Measurements from ENCODE around the gene ZNF225. TPM values are rescaled to one million over a fixed set of nuclear protein-coding genes. Genes with fewer than 3 reads are reported as not detected.

The ZNF225 gene
- total RNA-seq: 12.5 TPM

DNA sequence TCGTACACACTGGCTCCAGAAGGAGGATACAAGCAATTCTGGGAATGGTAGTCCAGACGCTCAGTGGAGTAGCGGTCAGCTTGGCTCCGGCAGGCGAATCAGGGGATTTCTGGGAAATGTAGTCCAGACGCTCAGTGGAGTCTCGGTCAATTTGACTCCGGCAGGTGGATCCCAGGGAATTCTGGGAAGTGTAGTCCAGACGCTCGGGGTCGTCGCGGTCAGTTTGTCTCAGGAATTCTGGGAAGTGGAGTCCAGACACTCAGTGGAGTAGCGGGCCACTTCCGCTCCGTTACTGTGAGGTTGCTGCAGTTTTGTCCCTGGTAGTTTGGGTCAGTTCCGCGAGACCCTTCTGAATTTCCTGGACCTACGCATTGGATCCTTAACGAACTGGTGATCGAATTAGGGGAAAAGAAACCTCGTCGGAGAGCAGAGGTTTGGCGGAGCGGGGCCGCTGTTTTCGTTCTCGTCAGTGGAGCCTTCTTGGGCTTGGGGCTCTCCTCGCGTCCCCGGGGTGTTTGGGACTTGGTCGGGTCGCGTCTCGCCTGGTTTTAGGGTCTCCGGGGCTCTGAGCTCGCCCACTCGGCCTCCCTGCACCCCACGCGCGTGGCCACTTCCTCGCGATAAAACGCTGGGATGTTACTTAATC, at the start of gene ZNF225:
TSS of gene ZNF225 (plus strand) at position 262 of the 646 bp plus-strand sequence. CDS start 2,429 bp downstream, outside the sequence.

DNA sequence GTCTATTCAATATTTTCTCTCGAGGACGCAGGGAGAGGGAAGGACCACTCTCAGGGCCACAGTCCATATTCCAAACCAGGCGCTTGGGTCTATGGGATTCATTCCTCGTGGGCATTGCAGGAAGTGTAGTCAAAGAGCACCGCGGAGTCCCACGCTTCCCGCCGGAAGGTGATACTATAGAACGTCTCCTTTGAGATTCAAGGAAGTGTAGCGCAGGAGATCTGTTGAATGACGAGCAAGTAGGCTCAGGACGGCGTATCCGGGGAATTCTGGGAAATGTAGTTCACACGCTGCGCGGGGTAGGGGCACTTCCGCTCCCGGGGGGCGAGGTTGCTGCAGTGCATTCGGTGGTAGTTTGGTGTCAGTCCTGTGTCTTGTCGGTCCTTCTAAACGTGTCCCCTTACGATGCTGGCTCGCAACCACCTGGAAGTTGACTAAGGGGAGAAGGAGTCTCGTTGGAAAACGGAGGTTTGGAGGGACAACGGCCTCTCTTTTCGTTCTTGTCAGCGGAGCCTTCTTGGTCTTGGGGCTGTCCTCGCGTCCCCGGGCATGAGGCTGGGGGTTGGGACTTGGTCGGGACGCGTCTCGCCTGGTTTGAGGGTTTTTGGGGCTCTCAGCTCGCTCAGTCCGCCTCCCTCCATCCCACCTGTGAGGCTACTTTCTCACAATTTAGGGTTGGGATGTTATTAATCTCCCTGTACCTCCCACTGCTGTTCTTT, 41.2 kb upstream of the ZNF225 start, which contains the start of gene ZNF284:
TSS of gene ZNF284 (plus strand) at position 336 of the 719 bp plus-strand sequence. CDS start 4,231 bp downstream, outside the sequence.

DNA sequence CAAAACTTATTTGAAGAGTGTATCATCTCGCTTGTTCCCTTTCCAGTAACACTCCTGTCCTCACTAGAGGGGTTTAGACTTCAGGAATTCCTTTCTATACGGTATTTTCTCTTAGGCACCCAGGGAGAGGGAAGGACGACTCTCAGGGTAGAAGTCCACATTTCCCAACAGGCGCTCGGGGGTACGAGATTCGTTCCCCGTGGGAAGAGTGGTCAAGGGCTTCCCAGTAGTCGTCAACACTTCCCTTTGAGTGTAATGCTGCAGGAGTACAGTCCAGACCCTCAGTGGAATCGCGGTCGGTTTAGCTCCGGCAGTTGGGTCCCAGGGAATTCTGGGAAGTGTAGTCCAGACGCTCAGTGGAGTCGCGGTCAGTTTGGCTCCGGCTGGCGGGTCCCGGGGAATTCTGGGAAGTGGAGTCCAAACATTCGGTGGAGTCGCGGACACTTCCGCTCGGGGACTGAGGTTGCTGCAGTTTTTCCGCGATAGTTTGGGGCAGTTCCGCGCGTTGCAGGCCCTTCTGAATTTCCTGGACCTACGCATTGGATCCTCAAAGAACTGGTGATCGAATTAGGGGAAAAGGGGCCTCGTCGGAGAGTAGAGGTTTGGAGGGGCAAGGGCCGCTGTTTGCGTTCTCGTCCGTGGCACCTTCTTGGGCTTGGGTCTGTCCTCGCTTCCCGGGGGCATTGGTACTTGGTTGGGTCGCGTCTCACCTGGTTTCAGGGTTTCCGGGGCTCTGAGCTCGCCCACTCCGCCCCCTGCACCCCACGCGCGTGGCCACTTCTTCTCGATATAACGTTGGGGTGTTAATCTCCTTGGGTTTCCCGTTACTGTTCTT, 19.1 kb upstream of the ZNF225 start, which contains the start of gene ZNF224:
TSS of gene ZNF224 (plus strand) at position 431 of the 835 bp plus-strand sequence. CDS start 3,513 bp downstream, outside the sequence.

DNA sequence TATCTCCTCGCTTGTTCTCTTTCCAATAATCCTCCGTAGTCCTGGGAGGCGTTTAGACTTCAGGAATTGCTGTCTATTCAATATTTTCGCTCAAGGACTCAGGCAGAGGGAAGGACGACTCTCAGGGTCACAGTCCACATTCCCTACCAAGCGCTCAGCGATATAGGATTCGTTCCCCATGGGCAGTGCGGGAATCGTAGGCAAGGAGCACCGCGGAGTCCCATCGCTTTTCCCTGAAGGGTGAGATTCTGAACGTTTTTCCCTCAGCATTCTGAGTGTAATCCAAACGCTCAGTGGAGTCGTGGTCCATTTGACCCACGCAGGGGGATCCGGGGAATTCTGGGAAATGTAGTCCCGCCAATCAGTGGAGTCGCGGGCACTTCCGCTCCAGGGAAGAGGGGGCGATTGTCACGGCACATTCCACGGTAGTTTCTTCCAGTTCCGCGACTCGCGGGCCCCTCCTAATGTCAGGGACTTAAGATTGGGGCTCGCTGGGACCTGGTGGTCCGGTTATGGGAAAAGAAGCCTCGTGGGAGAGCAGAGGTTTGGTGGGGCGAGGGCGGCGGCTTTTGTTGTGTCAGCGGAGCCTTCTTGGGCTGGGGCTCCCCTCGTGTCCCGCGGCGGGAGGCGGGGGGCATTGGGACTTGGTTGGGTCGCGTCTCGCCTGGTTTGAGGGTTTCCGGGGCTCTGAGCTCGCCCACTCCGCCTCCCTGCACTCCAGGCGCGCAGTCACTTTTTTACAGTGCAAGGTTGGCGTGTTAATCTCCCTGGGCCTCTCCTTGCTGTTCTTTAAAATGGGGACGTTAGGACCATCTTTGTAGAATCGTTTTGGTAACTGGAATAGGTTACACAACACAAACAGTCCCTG, 28.2 kb downstream of the ZNF225 start, which contains the start of gene ZNF234:
TSS of gene ZNF234 (plus strand) at position 364 of the 868 bp plus-strand sequence. CDS start 3,079 bp downstream, outside the sequence.

DNA sequence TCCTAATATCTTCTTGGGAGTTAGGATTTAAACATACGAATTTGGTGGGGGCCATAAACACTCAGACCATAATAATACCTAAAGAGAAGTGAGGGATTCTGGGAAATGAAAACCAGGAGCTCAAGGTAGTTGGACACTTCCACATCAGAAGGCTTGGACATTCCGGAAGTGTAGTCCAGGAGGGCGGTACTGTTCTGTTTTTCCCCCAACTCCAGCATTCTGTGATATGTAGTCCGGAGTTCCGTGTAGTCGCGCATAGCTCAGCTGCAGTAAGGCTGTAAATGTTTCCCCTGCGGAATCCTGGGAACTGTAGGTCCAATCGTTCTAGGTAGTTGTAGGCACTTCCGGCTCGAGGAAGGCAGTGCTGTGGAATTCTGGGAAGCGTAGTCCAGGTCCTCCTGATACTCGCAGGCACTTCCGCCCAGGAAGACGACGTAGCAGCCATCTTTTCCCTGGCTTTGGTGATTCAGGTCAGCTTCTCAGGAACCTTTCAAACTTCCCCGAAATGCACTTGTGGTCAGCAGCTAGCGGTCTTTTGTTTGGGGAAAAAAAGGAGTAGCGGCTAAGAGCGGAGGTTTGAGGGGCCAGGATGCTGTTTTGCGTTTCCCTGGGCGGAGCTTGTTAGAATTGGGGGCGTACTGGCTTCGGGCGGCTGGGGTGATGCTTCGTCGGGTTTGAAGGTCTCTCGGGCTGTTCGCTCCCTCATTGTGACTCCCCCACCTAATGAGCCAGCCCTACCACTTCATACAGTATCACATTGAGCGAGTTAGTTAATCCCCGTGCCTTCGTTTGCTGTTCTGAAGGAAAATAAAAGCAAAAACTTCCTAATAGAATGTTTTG, 51.7 kb downstream of the ZNF225 start, which contains the start of gene ZNF226:
TSS of gene ZNF226 (plus strand) at position 428 of the 840 bp plus-strand sequence. CDS start 4,981 bp downstream, outside the sequence.

Small RNA genes within 50 kb of the gene (small RNA-seq; reads per million reads assigned to genes)
- not detected for gene RNU6-902P

Other genes starting within 250 kb of the ZNF225 start
- 9.5 TPM for gene ZNF404, start 229.4 kb upstream of the ZNF225 start, total RNA-seq
- gene ZNF45, start 178.1 kb upstream of the ZNF225 start, total RNA-seq: 25.6 TPM
- gene ZNF221, start 162.2 kb upstream of the ZNF225 start, total RNA-seq: 20.3 TPM
- 13.8 TPM for gene ZNF155, start 129.2 kb upstream of the ZNF225 start, total RNA-seq
- 8.1 TPM for gene ZNF230, start 110.4 kb upstream of the ZNF225 start, total RNA-seq
- gene ZNF222, start 88.0 kb upstream of the ZNF225 start, total RNA-seq: 17.3 TPM
- 12.0 TPM for gene ZNF223, start 61.4 kb upstream of the ZNF225 start, total RNA-seq
- 9.9 TPM for gene ZNF284, start 41.2 kb upstream of the ZNF225 start, total RNA-seq
- gene ZNF224, start 19.0 kb upstream of the ZNF225 start, total RNA-seq: 46.1 TPM
- 19.6 TPM for gene ZNF234, start 28.2 kb downstream of the ZNF225 start, total RNA-seq
- gene ZNF226, start 51.7 kb downstream of the ZNF225 start, total RNA-seq: 53.1 TPM
- gene ZNF227, start 99.1 kb downstream of the ZNF225 start, total RNA-seq: 39.2 TPM
- 15.9 TPM for gene ZNF233, start 146.5 kb downstream of the ZNF225 start, total RNA-seq
- gene ZNF235, start 191.6 kb downstream of the ZNF225 start, total RNA-seq: 14.3 TPM
- 21.2 TPM for gene ZNF112, start 243.3 kb downstream of the ZNF225 start, total RNA-seq